Stimulated activated CD4-positive, alpha-beta T cell treated with anti-CD3 and anti-CD28 coated beads, TNF-alpha, amount 100 ng/mL, for 1 hour (primary cell): ENCODE results near the gene PLEKHM2.
"Not testable (repeated sequence)": the region's sequence is repeated elsewhere in the genome, so short reads cannot be mapped to it uniquely, and the experiment has no call there.

Experiments used
- DNase-seq, 3 donors: peaks; one replicate each; pipeline ENCODE4 v3.0.0-alpha.2; 2020; ENCODE audit warnings: low read depth in 3 of 3, low spot score in 1 of 3

PLEKHM2 gene, protein sequence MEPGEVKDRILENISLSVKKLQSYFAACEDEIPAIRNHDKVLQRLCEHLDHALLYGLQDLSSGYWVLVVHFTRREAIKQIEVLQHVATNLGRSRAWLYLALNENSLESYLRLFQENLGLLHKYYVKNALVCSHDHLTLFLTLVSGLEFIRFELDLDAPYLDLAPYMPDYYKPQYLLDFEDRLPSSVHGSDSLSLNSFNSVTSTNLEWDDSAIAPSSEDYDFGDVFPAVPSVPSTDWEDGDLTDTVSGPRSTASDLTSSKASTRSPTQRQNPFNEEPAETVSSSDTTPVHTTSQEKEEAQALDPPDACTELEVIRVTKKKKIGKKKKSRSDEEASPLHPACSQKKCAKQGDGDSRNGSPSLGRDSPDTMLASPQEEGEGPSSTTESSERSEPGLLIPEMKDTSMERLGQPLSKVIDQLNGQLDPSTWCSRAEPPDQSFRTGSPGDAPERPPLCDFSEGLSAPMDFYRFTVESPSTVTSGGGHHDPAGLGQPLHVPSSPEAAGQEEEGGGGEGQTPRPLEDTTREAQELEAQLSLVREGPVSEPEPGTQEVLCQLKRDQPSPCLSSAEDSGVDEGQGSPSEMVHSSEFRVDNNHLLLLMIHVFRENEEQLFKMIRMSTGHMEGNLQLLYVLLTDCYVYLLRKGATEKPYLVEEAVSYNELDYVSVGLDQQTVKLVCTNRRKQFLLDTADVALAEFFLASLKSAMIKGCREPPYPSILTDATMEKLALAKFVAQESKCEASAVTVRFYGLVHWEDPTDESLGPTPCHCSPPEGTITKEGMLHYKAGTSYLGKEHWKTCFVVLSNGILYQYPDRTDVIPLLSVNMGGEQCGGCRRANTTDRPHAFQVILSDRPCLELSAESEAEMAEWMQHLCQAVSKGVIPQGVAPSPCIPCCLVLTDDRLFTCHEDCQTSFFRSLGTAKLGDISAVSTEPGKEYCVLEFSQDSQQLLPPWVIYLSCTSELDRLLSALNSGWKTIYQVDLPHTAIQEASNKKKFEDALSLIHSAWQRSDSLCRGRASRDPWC

DNA sequence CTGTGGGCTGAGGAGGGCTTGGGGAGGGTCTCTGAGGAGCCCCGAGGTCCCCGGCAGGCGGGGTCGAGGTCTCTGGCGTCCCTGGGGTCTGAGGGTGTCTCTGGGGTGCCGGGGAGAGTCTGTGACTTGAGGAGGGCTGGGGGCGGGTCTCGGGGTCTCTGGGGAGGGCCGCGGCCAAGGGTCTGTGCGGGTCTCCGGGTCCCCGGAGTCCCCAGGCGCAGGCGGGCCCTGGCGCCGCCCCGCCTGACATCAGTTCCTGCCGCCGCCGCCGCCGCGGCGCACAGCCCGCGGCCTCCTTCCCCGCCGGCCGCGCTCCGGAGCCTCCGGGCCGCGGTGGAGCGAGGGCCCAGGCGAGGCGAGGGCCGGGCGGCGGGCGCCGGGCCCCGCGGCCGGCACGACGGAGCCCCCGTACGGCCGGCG lies at the start of gene PLEKHM2:
Gene PLEKHM2, plus strand, starts transcription at position 279 of the 420 bp plus-strand sequence. CDS start 239 bp downstream, outside the sequence.
- DNase-seq: peak in 1 of 3 donors; percentile 30

DNA sequence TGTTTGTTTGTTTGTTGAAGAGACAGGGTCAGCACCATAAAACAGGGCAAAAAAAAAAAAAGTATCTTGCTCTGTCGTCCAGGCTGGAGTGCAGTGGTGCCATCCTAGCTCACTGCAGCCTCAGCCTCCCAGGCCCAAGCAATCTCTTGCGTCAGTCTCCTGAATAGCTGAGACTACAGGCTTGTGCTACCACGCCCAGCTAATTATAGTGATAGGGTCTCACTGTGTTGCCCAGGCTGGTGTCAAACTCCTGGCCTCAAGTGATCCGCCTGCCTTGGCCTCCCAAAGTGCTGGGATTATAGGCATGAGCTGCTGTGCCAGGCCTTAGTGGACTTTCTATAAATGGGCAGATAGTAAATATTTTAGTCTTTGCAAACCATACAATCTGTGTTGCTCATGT lies 47.7 kb upstream of the PLEKHM2 start:
- DNase-seq: no peak

DNA sequence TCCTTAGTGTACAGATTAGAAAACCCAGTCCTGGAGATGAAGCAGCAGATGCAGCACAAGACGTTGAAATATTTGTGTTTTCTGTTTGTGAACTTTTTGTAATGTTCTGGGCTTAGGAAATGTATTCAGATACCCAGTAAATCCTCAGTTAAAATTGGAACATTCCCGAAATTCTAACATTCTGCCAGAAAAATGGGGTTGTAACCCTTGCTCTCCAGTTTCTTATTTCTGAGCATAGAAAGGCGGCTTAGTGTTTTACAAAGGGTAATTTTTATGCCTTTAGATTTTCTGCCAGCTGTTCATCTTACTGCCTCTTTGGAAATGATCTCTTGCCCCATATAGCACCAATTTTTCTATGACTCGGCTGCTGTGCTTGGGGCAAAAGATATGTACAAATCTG lies 46.3 kb upstream of the PLEKHM2 start:
- DNase-seq: no peak

DNA sequence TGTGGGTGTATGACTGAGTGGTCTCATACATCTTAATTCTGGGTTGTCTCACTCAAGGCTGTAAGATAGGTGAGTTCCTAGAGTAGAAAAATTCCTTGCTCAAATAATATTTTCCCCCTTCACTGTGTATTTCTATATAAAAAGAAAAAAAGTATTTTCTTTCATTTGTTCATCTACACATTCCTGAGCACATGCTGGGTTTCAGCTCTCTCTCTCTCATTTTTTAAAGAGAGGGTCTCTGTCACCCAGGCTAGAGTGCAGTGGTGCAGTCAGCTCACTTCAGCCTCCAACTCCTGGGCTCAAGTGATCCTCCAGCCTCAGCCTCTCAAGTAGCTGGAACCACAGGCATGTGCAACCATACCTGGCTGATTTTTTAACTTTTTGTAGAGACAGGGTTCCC lies 44.9 kb upstream of the PLEKHM2 start:
- DNase-seq: no peak

DNA sequence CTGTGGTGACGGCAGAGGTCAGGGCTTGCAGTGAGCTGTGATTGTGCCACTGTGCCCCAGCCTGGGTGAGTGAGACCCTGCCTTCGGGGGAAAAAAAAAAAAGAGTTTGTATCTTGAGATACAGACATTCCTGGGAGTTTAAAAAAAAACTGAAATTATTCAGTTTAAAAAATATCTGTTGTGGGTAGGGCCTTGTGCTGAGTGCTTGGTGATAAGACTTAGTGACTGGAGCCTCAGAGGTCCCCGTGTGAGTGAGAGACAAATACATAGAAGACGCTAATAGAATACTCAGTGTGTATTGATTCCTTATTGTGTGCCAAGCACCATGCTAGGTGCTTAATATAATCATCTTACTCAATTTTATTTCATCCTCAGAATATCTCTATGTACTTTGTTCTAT lies 44.2 kb upstream of the PLEKHM2 start:
- no peak for DNase-seq

DNA sequence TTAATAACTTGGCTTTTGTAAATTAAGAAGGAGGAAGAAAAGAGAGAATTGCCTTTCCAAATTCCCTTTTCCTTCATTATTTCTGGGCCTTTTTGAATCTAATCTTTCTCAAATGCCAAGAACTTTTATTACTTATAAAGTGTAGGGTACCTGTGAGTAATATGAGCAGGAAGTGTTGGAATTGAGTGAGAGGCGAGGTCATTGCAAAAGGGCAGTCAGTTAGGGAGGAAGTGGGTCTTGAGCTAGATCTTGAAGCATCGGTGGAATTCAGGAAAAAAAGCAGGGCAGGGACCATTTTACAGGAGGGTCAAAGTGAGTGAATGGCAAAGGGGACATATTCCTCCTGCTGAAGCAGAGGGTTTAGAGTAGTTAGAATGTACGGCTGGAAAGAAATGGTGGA lies 43.5 kb upstream of the PLEKHM2 start:
- no peak for DNase-seq

DNA sequence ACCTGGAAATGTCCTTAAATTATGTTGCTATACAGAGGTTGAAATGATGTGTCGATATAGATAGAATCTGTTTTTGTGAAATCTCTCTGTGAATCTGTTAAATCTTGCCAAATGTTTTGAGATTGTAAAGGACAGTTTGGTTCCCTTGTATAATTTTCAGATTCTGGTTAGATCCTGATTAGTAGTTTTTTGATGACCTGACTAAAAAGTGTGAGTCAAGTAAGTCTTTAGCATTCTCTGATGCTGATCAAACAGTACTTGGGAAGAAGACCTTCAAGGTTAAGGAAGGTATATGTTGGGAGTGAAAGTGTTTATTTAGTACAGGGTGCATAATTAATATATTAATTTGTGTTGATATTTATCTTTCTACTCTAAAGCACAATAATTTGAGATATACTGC lies 34.2 kb upstream of the PLEKHM2 start:
- no peak for DNase-seq

DNA sequence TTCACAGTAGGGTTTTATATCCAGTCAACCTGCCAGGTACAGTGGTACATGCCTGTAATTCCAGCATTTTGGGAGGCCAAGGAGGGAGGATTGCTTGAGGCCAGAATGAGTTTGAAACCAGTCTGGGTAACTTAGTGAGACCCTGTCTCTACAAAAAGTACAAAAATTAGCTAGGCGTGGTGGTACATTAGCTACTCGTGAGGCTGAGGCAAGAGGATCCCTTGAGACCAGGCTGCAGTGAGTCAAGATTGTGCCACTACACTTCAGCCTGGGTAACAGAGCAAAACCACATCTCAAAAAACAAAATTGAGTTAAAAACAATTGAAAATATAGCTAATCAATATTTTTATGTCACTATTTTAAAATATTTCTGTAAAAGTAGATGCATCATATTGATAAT lies 33.7 kb upstream of the PLEKHM2 start:
- no peak for DNase-seq

DNA sequence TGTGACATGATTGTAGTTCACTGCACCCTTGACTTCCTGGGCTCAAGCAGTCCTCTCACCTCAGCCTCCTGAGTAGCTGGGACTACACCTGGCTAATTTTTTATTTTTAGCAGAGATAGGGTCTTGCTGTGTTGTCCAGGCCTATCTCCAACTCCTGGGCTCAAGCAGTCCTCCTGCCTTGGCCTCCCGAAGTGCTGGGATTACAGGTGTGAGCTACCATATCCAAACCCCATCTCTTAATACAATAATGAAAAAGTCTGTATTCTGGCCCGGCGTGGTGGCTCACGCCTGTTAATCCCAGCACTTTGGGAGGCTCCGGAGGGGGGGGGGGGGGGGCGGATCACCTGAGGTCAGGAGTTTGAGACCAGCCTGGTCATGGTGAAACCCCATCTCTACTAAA lies 32.0 kb upstream of the PLEKHM2 start:
- DNase-seq: not testable (repeated sequence)

DNA sequence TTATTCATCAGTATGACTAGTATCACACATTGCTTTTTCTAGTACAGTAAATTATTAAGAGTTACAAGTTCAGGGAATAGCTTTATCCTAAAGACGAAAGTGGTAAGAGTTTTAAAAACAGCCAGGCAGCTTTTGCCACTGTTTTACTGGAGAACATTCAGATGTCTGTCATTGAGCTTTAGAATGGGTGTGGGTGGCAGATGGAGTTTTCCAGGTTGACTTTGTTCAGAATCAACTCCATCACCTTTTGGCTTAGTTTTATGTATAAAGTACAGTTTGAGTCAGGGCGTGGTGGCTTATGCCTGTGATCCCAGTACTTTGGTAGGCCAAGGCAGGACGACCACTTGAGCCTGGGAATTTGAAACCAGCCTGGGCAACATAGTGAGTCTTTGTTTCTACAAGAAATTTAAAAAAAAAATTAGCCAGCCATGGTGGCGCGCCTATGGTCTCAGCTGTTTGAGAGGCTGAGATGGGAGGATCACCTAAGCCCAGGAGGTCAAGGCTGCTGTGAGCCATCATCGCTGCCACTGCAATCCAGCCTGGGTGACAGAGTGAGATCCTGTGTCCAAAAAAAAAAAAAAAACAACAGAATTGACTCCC lies 29.9 kb upstream of the PLEKHM2 start:
- DNase-seq: no peak

DNA sequence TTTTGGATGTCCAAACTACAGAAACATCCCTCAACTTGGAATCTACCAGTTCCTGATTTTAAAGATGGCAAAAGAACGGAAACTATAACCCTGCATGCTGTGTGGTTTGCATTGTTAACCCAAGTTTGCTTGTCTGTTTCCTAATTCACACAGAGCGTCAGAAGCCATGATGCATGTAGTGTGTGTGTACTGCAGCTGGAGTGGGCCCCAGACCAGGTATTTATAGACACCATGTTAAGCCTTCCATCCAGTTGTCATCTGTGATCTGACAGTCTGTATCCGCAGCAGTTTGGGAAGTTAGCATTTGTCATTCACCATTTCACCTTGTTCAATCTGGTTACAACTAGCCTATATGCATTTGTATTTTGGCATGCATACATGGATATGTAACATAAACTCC lies 27.7 kb upstream of the PLEKHM2 start:
- DNase-seq: no peak

DNA sequence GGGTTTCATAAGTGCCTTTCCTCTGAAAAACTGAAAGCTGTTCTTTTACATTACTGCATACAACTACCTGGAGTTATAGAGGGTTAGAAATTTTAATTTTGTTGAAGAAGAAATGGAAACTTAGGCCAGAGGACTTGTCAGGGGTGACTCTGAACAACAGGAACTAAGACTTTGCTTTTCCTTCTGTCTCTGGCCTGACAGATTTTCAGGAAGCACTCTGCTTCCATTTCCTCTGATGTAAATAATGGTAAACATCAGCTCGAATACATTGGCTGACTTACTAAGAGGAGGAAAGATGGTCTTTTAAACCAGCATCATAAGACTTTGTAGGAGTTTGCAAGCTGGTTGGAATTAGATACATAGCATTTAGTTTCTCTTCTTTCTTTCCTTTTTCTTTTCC lies 27.1 kb upstream of the PLEKHM2 start:
- DNase-seq: no peak

DNA sequence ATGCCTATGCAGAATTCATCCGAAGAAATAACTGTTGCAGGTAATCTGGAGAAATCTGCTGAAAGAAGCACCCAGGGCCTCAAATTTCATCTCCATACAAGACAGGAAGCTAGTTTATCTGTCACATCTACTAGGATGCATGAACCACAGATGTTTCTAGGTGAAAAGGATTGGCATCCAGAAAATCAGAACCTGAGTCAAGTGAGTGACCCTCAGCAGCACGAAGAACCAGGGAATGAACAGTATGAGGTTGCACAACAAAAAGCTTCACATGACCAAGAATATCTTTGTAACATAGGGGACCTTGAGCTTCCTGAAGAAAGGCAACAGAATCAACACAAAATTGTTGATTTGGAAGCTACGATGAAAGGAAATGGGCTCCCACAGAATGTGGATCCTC lies 24.0 kb upstream of the PLEKHM2 start:
- DNase-seq: no peak

DNA sequence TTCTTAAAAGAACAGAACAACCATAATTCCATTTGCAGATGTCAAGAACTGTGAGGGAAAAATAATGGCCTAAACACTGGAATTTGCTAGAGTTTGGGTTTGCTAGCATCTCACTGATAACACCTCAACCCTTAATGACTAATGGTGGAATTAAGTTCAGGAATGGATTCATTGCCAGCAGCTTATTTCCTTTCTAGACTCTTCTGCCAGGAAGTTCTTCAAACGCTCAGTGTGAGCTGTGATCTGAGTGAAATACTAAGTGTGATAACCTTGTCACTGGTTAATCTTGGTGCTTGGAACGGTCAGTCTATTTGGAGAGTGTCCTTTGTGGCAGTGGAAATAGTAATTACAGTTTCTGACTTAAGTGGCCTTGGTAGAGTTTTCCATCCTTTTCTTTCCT lies 21.6 kb upstream of the PLEKHM2 start:
- no peak for DNase-seq

DNA sequence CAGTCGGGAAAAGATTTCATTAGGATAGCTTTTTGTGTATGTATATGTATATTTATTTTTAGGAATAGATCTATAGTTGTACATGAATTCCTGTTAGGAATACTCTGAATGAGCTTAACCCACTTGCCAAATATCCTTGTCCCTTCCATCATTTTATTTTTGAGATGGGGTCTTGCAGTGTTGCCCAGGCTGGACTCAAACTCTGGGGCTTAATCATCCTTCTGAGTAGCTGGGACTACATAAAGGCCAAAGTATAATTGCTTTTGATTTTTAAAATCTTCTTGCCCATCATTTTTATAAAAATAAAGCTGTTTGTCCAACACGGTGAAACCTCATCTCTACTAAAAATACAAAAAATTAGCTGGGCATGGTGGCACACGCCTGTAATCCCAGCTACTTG lies 20.2 kb upstream of the PLEKHM2 start:
- no peak for DNase-seq

DNA sequence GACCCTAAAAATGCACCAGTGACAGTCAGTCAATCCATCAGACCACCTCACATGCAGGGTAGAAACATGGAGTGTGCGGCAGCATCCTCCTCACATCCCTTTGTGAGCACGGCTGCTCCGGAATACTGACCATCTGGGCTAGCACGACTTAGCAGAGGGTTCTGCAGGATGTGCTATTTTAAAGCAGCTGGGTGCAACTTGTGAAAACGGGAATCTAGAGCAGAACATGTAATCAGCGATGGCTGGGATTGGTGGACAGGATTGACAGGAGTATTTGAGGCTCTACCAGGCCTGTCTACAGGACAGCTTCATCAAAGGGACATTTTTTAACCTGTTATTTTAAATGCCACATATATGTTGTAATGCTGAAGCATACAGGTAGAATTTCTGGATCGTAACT lies 16.8 kb upstream of the PLEKHM2 start:
- DNase-seq: no peak

DNA sequence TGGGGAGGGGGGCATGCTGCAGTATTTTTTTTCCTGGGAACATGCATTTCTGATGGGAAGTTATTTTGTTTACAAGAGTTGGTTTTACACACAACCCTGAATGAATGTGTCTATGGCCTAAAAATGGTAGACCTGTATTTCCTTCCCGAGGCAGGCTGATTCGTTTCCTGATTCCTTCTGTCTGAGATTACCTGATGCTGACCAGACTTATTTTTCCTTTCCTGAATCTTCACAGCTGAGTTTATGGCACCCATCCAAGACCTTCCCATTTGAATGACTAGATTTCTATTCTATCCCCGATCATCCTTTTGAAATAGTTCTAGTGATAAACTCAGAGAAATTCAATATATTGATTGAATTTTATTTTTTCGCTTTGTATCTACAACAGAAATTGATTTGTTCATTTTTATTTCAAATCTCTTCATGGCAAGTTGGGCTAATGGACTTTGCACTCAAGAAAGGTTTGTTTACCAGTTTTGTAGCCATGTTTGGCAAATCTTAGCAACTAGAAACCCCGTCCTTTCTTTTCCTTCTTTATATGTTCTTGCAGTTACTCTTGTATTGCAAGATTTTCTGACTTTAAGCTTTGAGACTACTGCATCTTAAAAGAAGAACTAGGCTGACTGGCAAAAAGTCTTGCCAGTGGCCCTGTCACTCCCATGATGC lies 15.9 kb upstream of the PLEKHM2 start:
- DNase-seq: no peak

DNA sequence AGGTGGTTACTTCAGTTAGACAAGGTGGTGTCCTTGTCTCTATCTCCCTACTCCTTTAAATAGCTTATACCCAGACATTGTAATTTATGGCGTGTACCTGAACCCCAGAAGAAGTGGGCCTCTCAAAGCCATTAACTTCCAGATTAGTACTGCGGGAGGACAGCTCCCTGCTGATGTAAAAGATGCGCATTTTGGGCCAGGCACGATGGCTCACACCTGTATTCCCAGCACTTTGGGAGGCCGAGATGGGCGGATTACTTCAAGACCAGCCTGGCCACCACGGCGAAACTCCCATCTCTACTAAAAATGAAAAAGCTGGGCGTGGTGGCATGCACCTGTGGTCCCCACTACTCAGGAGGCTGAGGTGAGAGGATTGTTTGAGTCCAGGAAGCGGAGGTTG lies 15.0 kb upstream of the PLEKHM2 start:
- DNase-seq: no peak

DNA sequence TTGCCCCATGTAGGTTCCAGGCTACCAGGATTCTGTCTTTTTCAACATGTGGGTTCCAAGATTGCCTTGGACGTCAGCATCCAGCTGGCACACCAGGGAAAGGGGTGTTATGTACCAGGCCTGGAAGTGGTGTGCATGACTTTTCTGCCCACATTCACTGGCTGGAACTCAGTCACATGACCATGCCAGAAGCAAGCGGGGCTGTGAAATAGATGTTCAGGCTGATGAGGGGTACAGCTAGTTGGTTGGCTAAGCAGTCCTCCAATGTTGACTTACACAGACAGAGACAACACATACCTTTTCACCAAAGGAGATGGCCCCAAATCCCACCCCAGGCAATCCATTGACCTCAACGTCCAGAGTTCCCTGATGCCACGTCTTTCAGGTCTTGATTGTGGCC lies 14.3 kb upstream of the PLEKHM2 start:
- DNase-seq: no peak

DNA sequence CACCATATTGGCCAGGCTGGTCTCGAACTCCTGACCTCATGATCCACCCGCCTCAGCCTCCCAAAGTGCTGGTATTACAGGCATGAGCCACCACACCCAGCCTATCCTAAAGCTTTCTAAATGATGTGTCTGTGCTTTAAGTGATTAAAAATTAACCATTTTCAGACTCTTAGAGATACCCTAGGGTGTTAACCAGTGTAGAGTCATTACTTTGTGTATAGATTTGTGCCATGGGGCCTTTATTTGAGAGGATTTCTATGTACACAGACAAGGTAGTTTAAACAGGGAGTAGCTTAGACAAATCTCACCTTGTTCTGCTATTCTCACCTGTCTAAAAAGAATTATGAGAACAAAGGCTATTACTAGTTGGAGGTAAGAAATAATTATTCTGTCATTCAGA lies 12.7 kb upstream of the PLEKHM2 start:
- DNase-seq: no peak
